AG09309 (cell line): ENCODE results near the gene ANKFY1.

Experiments
- DNase-seq: peaks from one replicate; pipeline ENCODE4 v3.0.0-alpha.2; 2010; ENCODE audit warnings: low read depth
- H3K4me3 ChIP-seq: 2 replicates; pipeline ENCODE4 v1.5.1; 2011; ENCODE audit warnings: mild to moderate bottlenecking, low read depth, low read length, moderate library complexity; ENCODE audit not compliant: control insufficient read depth
- CTCF ChIP-seq: IDR thresholded peaks from 2 replicates; pipeline ENCODE4 v1.5.1; 2011; ENCODE audit warnings: mild to moderate bottlenecking, low read depth, low read length, inconsistent platforms; ENCODE audit not compliant: insufficient read depth, control insufficient read depth; ENCODE audit errors: missing control alignments

Gene ANKFY1

GRCh38 chr17:4233668-4234258 lies 30.0 kb downstream of the ANKFY1 start:
- H3K4me3 ChIP-seq = no peak overlapping the region
- no peak for TF ChIP-seq CTCF
- no peak for DNase-seq

- peak; percentile 32 for DNase-seq
- no peak for TF ChIP-seq CTCF
- H3K4me3 ChIP-seq = no peak overlapping the region
These were observed 31.5 kb downstream of the ANKFY1 start for GRCh38 chr17:4232168-4232813.

GRCh38 chr17:4229627-4230541 lies 33.9 kb downstream of the ANKFY1 start:
- peak; percentile 95 for DNase-seq
- TF ChIP-seq CTCF = no peak
- no peak overlapping the region for H3K4me3 ChIP-seq

- no peak overlapping the region for H3K4me3 ChIP-seq
- TF ChIP-seq CTCF = no peak
- DNase-seq = no peak
These were observed 41.7 kb downstream of the ANKFY1 start for GRCh38 chr17:4221899-4222659.

- no peak for DNase-seq
- no peak overlapping the region for H3K4me3 ChIP-seq
- TF ChIP-seq CTCF = no peak
These were observed 42.6 kb downstream of the ANKFY1 start for GRCh38 chr17:4221163-4221562.

- H3K4me3 ChIP-seq = no peak overlapping the region
- DNase-seq = peak; percentile 39
- no peak for TF ChIP-seq CTCF
These were observed 43.1 kb downstream of the ANKFY1 start for GRCh38 chr17:4220655-4221054.
